Measurements from ENCODE around the gene PLD1.

Gene PLD1

DNA sequence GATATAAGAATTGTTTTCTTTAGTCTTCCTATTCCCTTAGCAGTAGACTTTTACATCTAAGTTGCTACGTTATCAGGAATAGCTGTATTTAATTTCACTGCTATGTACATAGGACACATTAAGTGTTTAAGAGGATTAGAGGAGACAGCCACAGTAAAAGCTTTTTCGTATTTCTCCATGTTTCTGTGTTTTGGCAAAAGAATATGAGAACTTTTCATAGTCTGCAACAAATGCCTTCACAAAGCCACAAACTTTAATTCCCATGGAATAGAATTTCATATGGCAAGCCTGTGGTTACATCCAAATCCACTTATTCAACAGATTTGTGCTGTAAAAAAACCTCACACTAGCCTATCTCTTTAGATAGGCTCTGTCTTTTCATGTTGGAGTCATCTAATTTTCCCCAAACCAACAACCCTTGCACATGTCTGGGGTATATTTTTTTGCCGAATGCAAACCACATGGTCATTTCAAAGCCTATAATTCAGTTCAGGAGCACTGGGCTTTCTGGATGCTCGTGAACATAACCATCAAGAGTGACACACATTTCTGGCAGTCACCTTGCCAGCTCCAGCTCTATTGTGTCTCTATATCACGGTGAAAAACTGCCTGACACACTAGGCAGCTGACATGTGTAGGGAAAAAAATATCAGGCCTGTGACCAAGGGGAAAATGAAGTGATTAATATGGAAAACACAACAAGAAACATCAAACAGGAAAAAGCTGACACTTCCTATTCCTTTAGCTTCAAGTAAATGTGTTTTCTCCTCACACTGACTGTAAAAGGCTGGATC, 19.2 kb downstream of the PLD1 start:
- DNase-seq = no peak

DNA sequence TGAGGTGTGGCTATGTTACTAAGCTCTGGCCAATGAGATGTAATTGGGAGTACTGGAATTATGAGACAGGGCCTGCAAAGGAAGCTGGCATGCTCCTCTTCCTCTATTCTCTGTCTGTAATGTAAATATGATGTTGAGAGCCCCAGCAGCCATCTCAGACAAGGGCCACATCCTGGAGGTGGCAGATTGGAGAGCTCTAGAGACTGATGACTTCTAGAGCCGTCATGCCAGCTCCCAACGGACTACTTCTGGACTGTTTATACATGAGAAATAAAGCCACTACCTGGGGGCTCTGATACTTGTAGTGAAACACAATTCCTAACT, 19.7 kb downstream of the PLD1 start:
- DNase-seq = no peak

DNA sequence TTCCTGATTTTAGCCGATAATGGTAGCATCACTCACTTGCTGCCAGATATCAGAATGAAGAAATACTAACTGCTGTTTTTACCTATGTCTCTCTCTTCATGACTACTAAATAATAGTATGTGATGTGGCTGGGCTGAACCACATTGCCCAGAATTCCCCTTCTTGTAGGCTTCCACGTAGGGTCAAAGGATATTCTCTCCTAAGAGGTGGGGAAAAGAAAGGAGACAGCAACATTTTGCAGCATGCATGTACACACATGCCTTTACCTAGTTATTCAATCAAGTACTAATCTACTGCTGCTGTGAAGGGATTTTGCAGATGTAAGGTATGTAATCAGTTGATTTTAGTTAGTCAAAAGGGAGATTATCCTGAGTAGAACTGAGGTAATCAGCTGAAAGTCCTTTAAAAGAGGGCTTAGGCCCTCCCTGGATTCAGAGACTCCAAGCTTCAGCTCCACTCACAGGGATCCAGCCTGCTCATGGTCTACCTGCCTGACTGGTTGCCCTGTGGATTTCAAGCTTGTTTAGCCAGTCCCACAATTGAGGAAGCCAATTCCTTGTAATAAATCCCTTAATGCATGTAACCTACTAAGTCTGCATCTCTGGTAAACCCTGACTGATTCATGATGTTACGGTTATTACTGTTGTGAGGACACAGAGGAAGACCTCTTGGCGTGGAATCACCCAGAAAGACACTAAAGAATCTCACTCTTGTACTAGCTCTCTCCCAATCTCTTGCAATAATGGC, 20.4 kb downstream of the PLD1 start:
- no peak for DNase-seq

DNA sequence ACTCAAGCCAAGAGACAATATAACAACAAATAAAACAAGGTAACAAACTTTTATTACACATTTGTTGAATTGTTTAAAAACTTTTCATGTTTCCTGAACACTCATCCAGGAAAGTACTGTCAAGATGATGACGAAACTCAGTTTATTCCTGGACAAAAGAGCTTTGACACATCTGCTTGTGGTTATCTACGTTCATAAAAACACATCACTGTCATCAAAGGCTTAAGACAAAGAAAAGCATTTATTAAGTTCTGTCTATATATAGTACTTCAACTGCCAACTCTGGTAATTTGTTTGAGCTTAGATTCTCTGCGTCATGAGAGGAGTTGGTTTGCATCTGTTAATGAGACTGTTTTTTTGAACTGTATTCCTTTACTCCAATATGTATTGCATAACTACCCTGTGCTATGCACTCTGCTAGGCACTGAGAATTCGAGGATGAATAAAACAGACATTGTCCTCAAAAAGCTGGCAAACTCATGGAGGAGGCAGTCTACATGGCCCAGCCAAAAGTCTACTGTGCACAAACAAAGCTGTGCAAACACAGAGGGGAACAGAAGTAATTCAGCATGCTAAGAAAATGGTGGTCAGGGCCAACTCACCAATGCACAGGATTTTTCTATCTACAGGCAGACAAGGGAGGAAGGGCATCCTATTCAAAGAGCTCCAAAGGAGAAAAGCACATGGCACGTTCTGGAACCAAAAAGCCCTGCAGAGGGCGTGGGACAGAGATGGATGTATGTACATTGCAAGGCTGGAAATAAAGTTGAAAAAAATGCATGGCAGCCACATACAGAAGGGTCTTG, 21.5 kb downstream of the PLD1 start:
- DNase-seq = no peak

DNA sequence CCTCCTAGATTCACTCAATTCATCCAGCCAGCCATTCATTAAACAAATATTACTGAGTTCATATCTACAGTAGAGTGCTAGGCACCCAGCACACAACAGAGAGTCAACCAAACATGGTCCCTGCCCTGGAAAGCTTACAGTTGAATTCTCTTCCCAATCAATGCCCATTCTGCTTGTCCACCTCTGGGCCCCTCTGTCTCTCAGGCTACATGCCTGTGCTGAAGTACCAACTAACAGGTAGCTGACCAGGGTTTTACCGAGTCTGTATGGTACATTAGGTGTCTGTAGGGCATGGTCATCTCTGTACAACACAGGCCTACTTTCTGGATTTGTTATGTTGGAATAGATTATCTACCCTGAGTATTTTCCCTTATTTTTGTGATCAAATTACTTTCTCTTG, 23.3 kb downstream of the PLD1 start:
- DNase-seq = no peak

DNA sequence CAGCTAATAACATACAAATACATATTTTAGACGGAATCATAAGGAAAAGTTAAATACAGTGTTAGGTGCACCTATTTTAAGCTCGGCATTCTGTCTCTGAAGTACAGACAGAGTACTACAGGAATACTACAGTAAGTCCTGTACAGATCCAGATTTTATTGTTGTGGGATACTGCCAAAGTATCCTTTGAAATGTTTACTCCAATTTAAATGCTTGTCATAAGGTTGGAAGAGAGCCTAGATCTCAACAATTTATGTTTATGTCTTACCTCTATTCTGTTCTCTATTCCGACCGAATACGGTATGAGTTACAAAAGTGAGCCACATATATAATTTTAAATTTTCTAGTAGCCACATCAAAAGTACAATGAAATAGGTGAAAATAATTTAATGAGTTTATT, 25.3 kb downstream of the PLD1 start:
- no peak for DNase-seq

DNA sequence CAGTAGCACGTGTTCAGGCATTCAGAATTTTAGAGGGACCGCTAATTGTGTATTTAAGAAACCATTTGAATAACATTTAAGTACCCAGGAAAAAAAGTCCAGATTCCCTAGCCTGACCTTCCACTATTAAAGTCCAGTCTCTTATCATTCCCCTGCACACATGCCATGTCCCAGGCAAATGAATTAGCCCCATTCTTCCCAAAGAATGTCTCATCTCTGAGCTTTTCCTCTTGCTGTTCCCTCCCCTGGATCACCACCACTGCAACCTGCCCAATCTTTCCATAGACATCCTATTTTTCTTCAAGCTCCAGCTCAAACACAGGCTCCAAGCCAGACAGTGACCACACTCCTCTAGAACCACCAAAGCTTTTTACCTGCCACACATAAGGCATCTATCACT, 25.9 kb downstream of the PLD1 start:
- DNase-seq = no peak

DNA sequence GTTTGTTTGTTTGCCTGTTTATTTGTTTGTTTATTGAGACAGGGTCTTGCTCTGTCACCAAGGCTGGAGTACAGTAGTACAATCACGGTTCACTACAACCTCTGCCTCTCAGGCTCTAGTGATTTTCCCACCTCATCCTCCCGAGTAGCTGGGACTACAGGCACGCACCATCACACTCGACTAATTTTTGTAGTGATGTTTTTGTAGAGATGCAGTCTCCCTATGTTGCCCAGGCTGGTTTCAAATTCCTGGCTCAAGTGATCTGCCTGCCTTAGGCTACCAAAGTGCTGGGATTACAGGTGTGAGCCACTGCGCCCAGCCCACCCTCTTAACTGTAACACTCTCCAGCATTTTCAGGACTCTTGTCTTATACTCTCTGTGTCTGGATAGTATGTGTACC, 26.7 kb downstream of the PLD1 start:
- no peak for DNase-seq

DNA sequence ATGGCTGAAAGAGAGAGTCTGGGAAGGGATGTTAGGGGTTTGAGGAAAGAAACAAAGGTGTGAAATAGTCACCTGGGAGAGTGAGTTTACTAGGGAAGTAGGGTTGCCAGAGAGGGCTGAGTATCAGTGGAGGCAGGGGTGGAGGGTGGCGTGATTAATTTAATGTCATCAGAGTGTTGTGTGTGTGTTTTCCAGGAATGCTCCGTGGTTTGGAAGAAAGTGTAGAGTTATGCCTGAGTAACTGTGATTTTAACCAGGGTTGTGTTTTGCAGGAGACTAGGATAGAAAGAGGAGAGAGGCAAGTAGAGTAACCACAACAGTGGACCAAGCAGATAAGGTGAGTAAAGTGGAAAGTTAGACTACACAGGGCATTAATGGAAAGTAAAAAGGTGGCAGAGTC, 27.2 kb downstream of the PLD1 start:
- no peak for DNase-seq

DNA sequence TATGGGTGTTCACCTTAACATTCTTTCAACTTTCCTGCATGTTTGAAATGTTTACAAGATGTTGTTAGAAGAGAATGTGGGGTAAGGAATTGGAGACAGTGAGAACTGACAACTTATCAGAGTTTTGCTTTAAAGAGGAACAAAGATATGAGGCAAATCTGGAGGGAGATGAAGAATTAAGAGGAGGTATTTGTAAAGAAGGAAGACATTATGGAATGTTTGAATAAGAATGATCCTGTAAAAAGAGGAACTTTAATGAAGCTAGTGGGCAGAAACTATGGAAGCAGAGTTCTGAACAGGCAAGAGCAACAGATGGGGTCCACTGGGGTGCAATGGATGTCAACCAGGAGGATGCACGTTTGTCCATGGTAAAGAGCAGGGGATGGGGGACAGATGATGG, 27.7 kb downstream of the PLD1 start:
- DNase-seq = no peak

DNA sequence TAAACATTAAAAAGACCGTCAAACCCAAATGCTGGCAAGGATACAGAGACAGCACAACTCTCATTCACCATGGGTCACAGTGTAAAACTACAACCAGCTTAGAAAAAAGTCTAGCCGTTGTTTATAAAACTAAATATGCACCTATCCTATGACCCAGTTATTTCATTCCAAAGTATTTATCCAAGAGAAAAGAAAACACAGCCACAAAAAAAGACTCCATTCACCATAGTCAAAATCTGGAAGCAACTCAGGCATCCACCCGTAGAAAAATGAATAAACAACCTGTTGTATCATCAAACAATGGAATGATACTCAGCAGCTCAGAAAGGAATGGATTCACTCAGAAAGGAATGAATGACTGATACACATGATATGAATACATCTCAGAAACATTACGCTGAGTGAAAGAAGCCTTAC, 28.6 kb downstream of the PLD1 start:
- DNase-seq = no peak

DNA sequence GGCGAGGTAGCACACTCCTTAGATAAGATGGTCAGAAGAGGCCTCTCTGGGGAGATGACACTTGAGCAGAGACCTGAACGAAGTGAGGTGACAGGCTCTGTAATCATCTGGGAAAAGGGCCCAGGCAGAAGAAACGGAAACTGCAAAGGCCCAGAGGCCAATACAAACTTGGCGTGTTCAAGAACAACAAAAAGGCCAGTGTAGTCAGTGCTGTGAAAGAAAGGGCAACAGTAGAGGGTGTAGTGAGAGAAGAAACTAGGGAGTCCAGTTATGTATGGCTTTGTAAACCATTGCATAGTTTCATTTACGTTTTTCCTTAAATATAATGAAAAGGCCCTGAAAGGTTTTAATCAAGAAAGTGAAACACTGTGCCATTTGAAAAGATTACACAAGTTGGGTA, 31.8 kb downstream of the PLD1 start:
- DNase-seq = no peak

DNA sequence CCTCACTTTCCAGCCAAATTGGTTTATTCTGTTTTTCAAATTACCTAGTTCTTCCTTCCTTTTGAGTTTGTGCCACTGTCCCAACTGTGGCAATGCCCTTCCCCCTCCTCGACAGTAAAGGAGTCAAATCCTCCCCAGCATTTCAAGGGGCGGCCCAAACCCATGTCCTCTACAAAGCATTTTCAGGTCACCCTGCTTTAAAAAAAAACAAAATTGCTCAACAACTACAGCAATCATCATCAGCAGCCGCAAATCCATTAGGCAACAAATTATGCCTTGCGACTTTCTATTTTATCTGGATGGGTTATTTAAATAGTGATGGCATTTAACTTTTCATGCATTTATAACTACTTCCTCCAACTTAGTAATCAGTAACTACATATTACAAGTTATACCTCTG, 32.7 kb downstream of the PLD1 start:
- no peak for DNase-seq

DNA sequence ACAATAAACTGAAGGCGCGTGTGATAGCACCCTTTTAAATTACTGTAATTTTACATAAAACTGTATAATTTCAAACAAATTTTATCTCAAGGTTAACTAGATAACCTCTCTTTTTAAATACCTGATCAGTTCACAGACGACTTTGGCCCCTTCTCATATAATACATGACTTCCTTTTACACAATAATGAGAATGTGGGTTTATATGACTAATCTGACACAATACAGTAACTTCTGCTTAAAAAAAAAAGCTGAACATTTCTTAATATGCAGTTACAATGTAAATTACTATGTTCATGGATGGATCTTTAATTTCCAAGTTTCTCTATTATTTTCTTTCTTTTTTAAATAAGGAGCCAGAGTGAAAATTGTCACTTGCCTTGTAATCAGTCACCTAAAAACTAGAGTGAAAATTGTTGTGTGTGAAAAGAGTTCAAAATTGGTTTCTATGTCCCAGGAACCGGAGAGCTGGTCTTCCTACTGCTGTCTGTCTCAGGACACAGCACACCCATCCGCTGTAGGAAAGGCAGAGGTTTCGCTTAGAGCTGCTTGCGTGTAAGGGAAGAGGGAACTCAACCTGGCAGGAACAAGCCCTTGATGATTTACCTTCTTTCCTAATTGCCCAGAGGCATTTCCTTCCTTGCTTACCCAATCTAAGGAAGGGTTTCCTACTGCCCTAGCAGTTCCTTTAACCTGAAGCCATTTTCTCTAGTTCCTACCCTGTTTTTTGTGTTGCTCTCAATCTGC, 33.3 kb downstream of the PLD1 start:
- DNase-seq = no peak

DNA sequence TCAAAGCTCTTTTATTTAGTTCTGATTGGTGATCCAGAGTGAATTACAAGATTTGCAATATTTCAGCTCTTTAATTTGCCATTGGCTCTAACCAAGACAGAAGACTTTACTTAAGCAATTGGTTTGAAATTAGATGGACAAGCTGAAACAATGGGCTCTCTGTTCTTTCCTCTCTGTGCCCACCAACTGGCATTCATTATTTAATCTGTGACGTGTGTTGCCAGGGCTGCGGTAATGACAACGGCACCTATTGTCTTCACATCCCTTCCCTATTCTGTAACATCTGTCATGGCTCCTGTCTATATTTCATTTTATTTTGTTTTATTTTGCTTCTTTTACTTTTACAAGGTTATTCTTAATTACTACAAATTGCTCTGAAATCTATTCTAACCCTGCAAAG, 33.9 kb downstream of the PLD1 start:
- DNase-seq = no peak

DNA sequence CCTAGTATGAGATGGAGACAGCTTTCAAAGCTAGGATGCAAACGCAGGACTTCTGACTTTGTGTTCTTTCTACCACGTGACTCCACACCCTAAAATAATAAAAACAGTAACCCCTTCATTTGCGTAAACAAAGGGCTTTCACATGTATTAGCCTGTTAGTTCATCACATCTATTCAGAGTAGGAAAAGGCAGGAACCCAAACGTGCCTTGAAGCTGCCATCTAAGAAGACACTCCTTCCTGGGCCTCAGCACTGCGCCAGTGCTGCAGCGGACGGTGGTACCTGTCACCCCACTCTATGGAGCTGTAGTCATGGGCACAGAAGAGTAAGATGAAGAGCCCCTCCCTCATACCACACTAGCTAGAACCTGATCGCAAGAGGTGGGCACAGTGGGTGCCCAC, 34.3 kb downstream of the PLD1 start:
- DNase-seq = no peak

DNA sequence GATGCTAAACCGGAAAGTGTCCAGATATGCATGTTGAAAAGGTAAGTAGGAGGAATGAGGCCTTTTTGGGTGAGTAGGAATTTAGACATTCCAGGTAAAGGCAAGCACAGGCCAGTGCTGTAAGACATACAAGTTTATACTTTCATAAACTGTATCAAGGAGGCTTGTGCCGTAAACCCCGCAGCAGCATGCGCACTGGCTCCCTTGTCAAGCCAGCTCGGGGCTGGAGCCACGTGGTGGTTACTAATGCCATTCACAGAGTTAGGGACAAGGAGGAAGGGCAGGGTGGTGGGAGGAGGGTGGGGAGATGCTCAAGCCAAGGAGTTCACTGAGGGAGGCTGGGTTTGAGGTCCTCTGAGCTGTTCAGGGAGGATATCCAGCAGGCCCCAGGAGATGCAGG, 35.8 kb downstream of the PLD1 start:
- DNase-seq = no peak

DNA sequence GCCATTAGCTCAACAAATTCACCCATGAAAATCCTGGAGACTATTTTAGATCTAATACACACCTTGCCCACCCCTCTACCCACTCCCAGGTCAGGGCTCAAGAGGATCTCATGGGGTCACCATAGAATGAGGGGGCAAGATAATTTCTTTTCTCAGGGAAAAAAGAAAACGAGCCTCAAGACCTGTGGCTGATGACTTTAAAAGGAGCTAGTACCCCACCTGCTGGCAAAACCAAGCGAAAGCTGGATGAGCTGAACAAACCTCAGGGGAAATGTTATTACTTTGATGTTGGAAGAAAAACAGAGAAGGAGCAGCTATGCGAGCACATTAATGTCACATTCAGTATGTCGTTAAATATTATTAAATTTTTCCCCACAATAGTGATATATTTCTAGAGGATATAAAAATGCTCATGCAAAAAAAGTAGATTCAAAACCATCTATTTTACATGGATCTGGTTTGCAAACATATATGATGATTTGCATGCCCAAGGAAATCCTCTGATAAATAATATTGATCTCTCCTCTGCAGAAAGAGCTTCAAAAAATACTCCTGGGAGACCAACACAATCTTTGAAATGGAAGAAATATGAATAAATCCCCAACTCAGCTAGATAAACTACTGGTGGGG, 37.7 kb downstream of the PLD1 start:
- DNase-seq = peak; percentile 57

DNA sequence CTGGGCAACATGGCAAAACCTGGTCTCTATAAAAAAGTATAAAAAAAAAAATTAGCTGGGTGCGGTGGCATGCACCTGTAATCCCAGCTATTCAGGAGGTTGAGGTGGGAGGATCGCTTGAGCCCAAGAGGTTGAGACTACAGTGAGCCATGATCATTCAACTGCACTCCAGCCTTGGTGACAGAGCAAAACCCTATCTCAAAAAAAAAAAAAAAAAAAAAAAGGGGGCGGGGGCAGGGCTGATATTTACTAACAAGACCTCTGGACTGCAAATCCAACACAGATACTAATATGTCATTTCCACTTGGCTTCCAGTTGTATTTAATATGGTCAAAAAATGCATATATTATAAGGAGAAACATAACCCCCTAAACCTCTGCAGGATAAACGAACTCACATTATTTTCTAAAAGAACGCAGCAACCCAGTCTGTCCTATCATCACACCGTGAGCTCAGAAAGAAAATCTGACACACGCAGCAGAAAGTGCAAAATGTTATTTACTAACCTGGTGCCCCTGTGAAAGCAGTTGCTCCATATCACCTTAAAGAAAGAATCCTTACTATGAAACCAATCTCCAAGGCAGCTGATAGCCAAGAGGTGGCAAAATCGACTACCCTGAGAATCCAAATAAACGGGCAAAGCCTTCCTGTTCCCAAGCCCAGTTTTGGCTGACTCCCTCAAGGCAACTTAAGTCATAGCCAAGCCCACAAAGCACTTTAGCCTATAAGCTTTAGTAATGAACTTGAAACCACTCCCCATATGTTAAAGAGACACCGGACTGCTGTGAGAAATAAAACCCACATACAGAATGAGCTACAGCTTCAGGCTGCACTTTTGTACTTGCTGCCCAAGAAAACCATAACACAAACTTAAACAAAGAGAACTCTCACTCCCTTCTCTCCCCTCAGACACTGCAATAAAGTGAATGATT, 39.3 kb downstream of the PLD1 start:
- no peak for DNase-seq

DNA sequence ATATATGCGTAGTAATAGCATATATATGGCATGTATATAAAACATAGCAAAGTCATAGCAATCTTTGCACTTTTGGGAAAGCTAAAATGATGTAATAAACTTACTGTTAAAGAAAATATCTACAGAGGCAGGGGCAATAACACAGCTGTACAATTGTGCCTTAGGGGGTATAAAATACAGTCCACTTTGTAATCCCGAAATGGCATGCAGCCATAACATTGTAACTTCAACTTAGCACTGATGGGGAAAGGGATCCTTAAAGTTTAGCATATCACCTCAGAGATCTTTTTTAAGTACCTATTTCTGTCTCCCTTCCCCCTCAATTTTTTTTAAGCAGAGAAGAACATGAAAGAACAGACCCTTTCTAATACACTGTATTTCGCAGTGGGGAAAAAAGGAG, 40.8 kb downstream of the PLD1 start:
- no peak for DNase-seq

DNA sequence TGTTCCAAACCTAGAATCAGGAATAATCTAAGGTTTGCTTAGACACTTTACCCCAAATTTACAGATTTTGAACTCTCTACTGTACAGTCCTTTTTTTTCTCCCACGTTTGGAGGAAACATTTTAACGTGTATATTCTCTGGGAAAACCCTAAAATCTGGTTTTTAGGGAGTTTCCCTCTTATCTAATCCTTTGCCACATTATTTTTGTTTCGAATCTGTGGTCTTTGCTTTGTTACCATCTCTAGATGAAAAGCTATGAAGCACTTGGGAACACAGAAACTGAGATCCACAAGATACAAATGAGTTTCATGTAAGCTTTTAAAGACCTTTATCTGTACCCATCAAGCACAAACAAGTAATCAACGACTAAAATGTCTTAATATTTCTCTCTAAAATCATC, 41.3 kb downstream of the PLD1 start:
- DNase-seq = no peak

All from CD4-positive, alpha-beta T cell treated with Interleukin-17A for 1 hour (primary cell).